Sciatic nerve (tissue), 2 donors: Measurements from ENCODE around the gene OSBP. TPM values are rescaled to one million over a fixed set of nuclear protein-coding genes. Genes with fewer than 3 reads are reported as not detected.

ENCODE experiments used
- ATAC-seq: fragments of 200-7000 bp; cut with Tn5 transposase; one replicate; pipeline ENCODE4 v1.9.1; 2020; ENCODE audit warnings: mild to moderate bottlenecking, moderate library complexity
- DNase-seq: peaks from one replicate; pipeline ENCODE4 v3.0.0-alpha.2; 2020; ENCODE audit warnings: low spot score
- intact Hi-C: fragments of 100-400 bp; cut with DNase I; formaldehyde crosslinking; loops from one replicate; pipeline ENCODE4 v1.14.2; 2022
- microRNA-seq: library from miRNA; unstranded; fragments of <30 nt; microRNA quantifications from one replicate; pipeline ENCODE4 v1.2.0, GENCODE V29; 2020
- total RNA-seq: library from RNA; stranded (reverse); fragmentation: NEBNext Ultra II Directional; extraction: Animal tissue kit (Norgen Biotek cat#: 25700); gene quantifications from one replicate; pipeline ENCODE4 v1.2.1, GENCODE V29; 2021
- donor health status: DM: no; HTN: no; CAD: no.
- donor health status: DM: no; HTN: no; CAD: no.

OSBP gene
- total RNA-seq, 1 donor from 2014 or later, result 45.5 TPM

DNA sequence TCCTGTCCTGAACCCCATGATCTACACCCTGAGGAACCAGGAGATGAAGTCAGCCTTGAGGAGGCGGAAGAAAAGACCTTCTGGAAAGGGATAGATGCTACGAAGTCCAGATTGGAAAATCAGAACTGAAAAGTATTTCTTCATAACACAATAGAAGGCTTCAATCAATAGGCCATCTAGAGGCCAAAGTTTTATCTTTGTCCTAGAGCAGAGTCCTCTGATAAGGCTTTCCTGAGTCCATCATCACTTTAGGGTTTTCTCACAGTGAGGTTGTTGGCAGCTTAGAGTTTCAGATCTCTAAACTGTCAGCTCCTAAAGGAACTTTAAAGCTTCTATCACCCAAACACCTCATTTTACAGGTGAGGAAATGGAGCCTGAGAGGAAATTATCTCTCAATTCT is 83.0 kb downstream of the OSBP start:
- no peak for DNase-seq
- intact Hi-C loops, result no loop called here
- no peak for ATAC-seq

- no peak for ATAC-seq
- DNase-seq, result no peak
- intact Hi-C loops, result no loop called here
These were observed 86.9 kb downstream of the OSBP start for GRCh38 chr11:59528711-59529110.

Small RNA genes lying within 50 kb of the gene (microRNA-seq; reads per million reads assigned to microRNA genes)
- gene MIR3162, result not detected

Other genes with a start within 250 kb of the OSBP start
- gene OR5A2, start 189.4 kb downstream of the OSBP start, total RNA-seq, result not detected
- gene OR5A1, start 179.3 kb downstream of the OSBP start, total RNA-seq, result not detected
- not detected for gene OR4D6, start 158.8 kb downstream of the OSBP start, total RNA-seq
- not detected for gene OR4D10, start 142.5 kb downstream of the OSBP start, total RNA-seq
- gene OR4D11, start 112.2 kb downstream of the OSBP start, total RNA-seq, result not detected
- not detected for gene OR4D9, start 104.2 kb downstream of the OSBP start, total RNA-seq
- 37.4 TPM for gene PATL1, start 53.3 kb upstream of the OSBP start, total RNA-seq
- not detected for gene OR10V1, start 98.1 kb upstream of the OSBP start, total RNA-seq
- gene STX3, start 139.6 kb upstream of the OSBP start, total RNA-seq, result 19.3 TPM
- 25.1 TPM for gene MRPL16, start 195.0 kb upstream of the OSBP start, total RNA-seq
- not detected for gene CBLIF, start 229.7 kb upstream of the OSBP start, total RNA-seq